SU-DHL-6 (cell line): ENCODE measurements around the gene WASHC3.

Experiments
- H2AFZ ChIP-seq: fragments of 200-600 bp; sonication (generic); 2 replicates; pipeline ENCODE4 v1.6.1; 2014; ENCODE audit warnings: low read depth, mild to moderate bottlenecking, moderate library complexity, mixed read lengths, antibody characterized with exemption, low read length; ENCODE audit not compliant: severe bottlenecking
- H3F3A ChIP-seq: fragments of 200-600 bp; shearing (Covaris generic); 2 replicates; pipeline ENCODE4 v1.6.0; 2016; ENCODE audit warnings: antibody characterized with exemption, mild to moderate bottlenecking; ENCODE audit not compliant: insufficient read depth
- H3K27ac ChIP-seq: fragments of 200-600 bp; sonication (generic); 2 replicates; pipeline ENCODE4 v1.5.1; 2016; ENCODE audit warnings: low read depth, mild to moderate bottlenecking, low read length, moderate library complexity, mixed read lengths
- H3K27me3 ChIP-seq: fragments of 200-600 bp; sonication (generic), shearing (Covaris generic); 2 replicates; pipeline ENCODE4 v1.6.0; 2014; ENCODE audit warnings: mild to moderate bottlenecking, low read length
- H3K36me3 ChIP-seq: fragments of 200-600 bp; sonication (generic); 2 replicates; pipeline ENCODE4 v1.6.1; 2014; ENCODE audit warnings: mild to moderate bottlenecking, low read length, mixed read lengths
- H3K4me2 ChIP-seq: fragments of 300-600, 200-600 bp; shearing (Covaris generic), sonication (generic); 2 replicates; pipeline ENCODE4 v1.6.0; 2014; ENCODE audit warnings: low read length, low read depth, mild to moderate bottlenecking; ENCODE audit not compliant: poor library complexity, severe bottlenecking
- H3K4me3 ChIP-seq: fragments of 200-600 bp; sonication (generic); 2 replicates; pipeline ENCODE4 v1.5.1; 2014; ENCODE audit warnings: antibody characterized with exemption, low read length, mild to moderate bottlenecking, mixed read lengths; ENCODE audit not compliant: insufficient read depth, poor library complexity, severe bottlenecking
- H3K79me2 ChIP-seq: fragments of 200-600 bp; sonication (generic); 2 replicates; pipeline ENCODE4 v1.6.1; 2014; ENCODE audit warnings: mild to moderate bottlenecking, low read length, moderate library complexity; ENCODE audit not compliant: insufficient read depth
- H3K9ac ChIP-seq: fragments of 200-600 bp; sonication (generic); 2 replicates; pipeline ENCODE4 v1.7.0; 2014; ENCODE audit warnings: mild to moderate bottlenecking, low read length
- H3K9me2 ChIP-seq: fragments of 200-600 bp; sonication (generic); replicated peaks from 2 replicates; pipeline ENCODE4 v1.6.1; 2014; ENCODE audit warnings: low read length; ENCODE audit not compliant: insufficient read depth
- H3K9me3 ChIP-seq: fragments of 200-600 bp; sonication (generic); 2 replicates; pipeline ENCODE4 v1.6.1; 2014; ENCODE audit warnings: low read length, mixed read lengths; ENCODE audit not compliant: insufficient read depth
- H4K20me1 ChIP-seq: fragments of 200-600 bp; sonication (generic); 2 replicates; pipeline ENCODE4 v1.6.1; 2014; ENCODE audit warnings: low read depth, mild to moderate bottlenecking, antibody characterized with exemption, low read length, moderate library complexity, mixed read lengths
- CTCF ChIP-seq: fragments of 200-600 bp; sonication (generic); IDR thresholded peaks from one replicate; pipeline ENCODE4 v1.5.1; 2017; ENCODE audit warnings: antibody characterized with exemption, mild to moderate bottlenecking, low read length, moderate library complexity; ENCODE audit not compliant: insufficient read depth, poor library complexity, severe bottlenecking
- EZH2phosphoT487 ChIP-seq: fragments of 200-600 bp; sonication (generic), shearing (Covaris generic); conservative IDR thresholded peaks from 2 replicates; pipeline ENCODE4 v1.6.1; 2018; ENCODE audit warnings: mild to moderate bottlenecking, antibody characterized with exemption, low read length, moderate library complexity, mixed read lengths

Gene WASHC3

GRCh38 chr12:102106905-102107304 is 45.1 kb upstream of the WASHC3 start:
- H3K27me3 ChIP-seq, result no peaks in the 10 kb centered on the region
- no peak overlapping the region for H3K4me2 ChIP-seq
- H4K20me1 ChIP-seq, result no peaks in the 10 kb centered on the region
- no peak overlapping the region for H3K27ac ChIP-seq
- no peaks in the 10 kb centered on the region for H3K79me2 ChIP-seq
- H3K4me3 ChIP-seq, result no peak overlapping the region
- peaks cover 8% of the 10 kb centered on the region; the same call in 1 of the 2 replicates for H3K9me3 ChIP-seq
- H3F3A ChIP-seq, result no peaks in the 10 kb centered on the region
- H3K9ac ChIP-seq, result no peak overlapping the region
- H3K9me2 ChIP-seq, result no peaks in the 10 kb centered on the region
- no peak overlapping the region for H2AFZ ChIP-seq
- TF ChIP-seq CTCF (no peak), EZH2phosphoT487 (no peak)
- peaks cover 79% of the 10 kb centered on the region for H3K36me3 ChIP-seq

GRCh38 chr12:102096855-102097254 is 35.1 kb upstream of the WASHC3 start:
- H3K36me3 ChIP-seq, result peaks cover 47% of the 10 kb centered on the region
- H3K79me2 ChIP-seq, result no peaks in the 10 kb centered on the region; the same call in 1 of the 2 replicates
- TF ChIP-seq CTCF (no peak), EZH2phosphoT487 (no peak)
- no peak overlapping the region for H3K4me3 ChIP-seq
- no peak overlapping the region for H3K27ac ChIP-seq
- H3F3A ChIP-seq, result peaks cover 7% of the 10 kb centered on the region; the same call in 1 of the 2 replicates
- no peak overlapping the region for H2AFZ ChIP-seq
- H3K4me2 ChIP-seq, result no peak overlapping the region
- H3K9me3 ChIP-seq, result no peaks in the 10 kb centered on the region
- no peaks in the 10 kb centered on the region for H3K27me3 ChIP-seq
- H4K20me1 ChIP-seq, result no peaks in the 10 kb centered on the region
- H3K9me2 ChIP-seq, result no peaks in the 10 kb centered on the region
- H3K9ac ChIP-seq, result no peak overlapping the region

- peaks cover 7% of the 10 kb centered on the region; the same call in 1 of the 2 replicates for H3F3A ChIP-seq
- TF ChIP-seq CTCF, result peak; percentile 43
- TF ChIP-seq EZH2phosphoT487, result no peak
- no peak overlapping the region for H3K27ac ChIP-seq
- H3K9me3 ChIP-seq, result no peaks in the 10 kb centered on the region
- no peaks in the 10 kb centered on the region for H3K27me3 ChIP-seq
- no peak overlapping the region for H3K4me3 ChIP-seq
- no peaks in the 10 kb centered on the region for H3K9me2 ChIP-seq
- no peaks in the 10 kb centered on the region; the same call in 1 of the 2 replicates for H3K79me2 ChIP-seq
- no peak overlapping the region for H2AFZ ChIP-seq
- no peak overlapping the region for H3K9ac ChIP-seq
- H4K20me1 ChIP-seq, result no peaks in the 10 kb centered on the region
- peaks cover 48% of the 10 kb centered on the region for H3K36me3 ChIP-seq
- H3K4me2 ChIP-seq, result no peak overlapping the region
Measured at GRCh38 chr12:102095677-102096263, 34.0 kb upstream of the WASHC3 start.
